Ovary (tissue), 9 donors: Measurements from ENCODE around the gene FAM83C. TPM values are rescaled to one million over a fixed set of nuclear protein-coding genes. Genes with fewer than 3 reads are reported as not detected.

Experiments used
- DNase-seq, 5 donors: peaks; one replicate each; pipeline ENCODE4 v3.0.0-alpha.2; 2019 to 2020
- H3K27ac ChIP-seq, 2 donors: fragments of 200-600 bp; one replicate each; pipeline versions ENCODE4 v1.5.1 to v1.8.0; 2019 to 2022
- H3K27me3 ChIP-seq: fragments of 200-600 bp; one replicate; pipeline ENCODE4 v1.8.0; 2022
- H3K36me3 ChIP-seq: fragments of 200-600 bp; sonication (generic); one replicate; pipeline ENCODE4 v1.5.1; 2019
- H3K4me1 ChIP-seq: one replicate; pipeline ENCODE4 v1.8.1; 2013; ENCODE audit warnings: mild to moderate bottlenecking, moderate library complexity; ENCODE audit not compliant: insufficient read depth
- H3K4me3 ChIP-seq: fragments of 200-600 bp; sonication (generic); one replicate; pipeline ENCODE4 v1.5.1; 2017
- H3K9me3 ChIP-seq, 2 donors: fragments of 200-600 bp in 1 of 2; sonication (generic) in 1 of 2; one replicate each; pipeline versions ENCODE4 v1.5.1 to v1.8.1; 2013 to 2019; ENCODE audit warnings: mild to moderate bottlenecking in 1 of 2, moderate library complexity in 1 of 2
- CTCF ChIP-seq, 3 donors: fragments of 450-650 bp in 2 of 3; fragments of 200-600 bp in 1 of 3; IDR thresholded peaks; one replicate each; pipeline versions ENCODE4 v1.5.1 to v1.8.0; 2016 to 2022; ENCODE audit warnings: antibody characterized with exemption in 3 of 3, mild to moderate bottlenecking in 1 of 3
- EP300 ChIP-seq: sonication (generic); formaldehyde crosslinking; IDR thresholded peaks from one replicate; pipeline ENCODE4 v1.6.1; 2017; ENCODE audit warnings: antibody characterized with exemption
- POLR2A ChIP-seq: fragments of 450-650 bp; IDR thresholded peaks from one replicate; pipeline ENCODE4 v1.6.1; 2017; ENCODE audit warnings: antibody characterized with exemption, mild to moderate bottlenecking, moderate library complexity
- WGBS, 3 donors: extraction: QIAGEN DNeasy Blood & Tissue Kit in 1 of 3; methylation state at CpG; one replicate each; pipeline versions ENCODE4 v1.1.5 to v1.1.7; 2013 to 2017; 5-methylcytosine and 5-hydroxymethylcytosine counted together
- intact Hi-C, 4 donors: fragments of 100-400 bp; cut with DNase I; formaldehyde crosslinking; loops; one replicate each; pipeline versions ENCODE4 v1.11.0 to v1.15.1; 2022 to 2023
- polyA plus RNA-seq, 2 donors: library from polyadenylated mRNA; stranded (reverse); fragments of 200-250 nt in 1 of 2; fragments of 350-450 nt in 1 of 2; fragmentation: Illumina TruSeq in 1 of 2; extraction: RNeasy Lipid Tissue Mini Kit (QIAGEN cat#74804) in 1 of 2; gene quantifications; one replicate each; pipeline ENCODE4 v1.2.3, GENCODE V29; 2013 to 2014
- total RNA-seq, 7 donors: library from RNA; depleted of rRNA in 2 of 7; stranded (reverse); fragments of >200 nt in 2 of 7; fragmentation: NEBNext Ultra II Directional in 3 of 7; extraction: Animal tissue kit (Norgen Biotek cat#: 25700) in 3 of 7; gene quantifications; one replicate each; pipeline versions ENCODE4 v1.1.0 to v1.2.4, GENCODE V29; 2016 to 2023
- donor health status: DM: no; HTN: no; CAD: no; lungs with moderate emphysema.
- donor health status: DM: no; HTN: no; CAD: no.
- donor health status: Bipolar disorder and iron deficiency.
- donor health status: DM: yes; HTN: yes; CAD: no.
- donor health status: DM: no; HTN: no; CAD: no.
- donor health status: DM: yes; HTN: yes; CAD: no.

Gene FAM83C
- total and polyA plus RNA-seq, 9 donors = not detected

DNA sequence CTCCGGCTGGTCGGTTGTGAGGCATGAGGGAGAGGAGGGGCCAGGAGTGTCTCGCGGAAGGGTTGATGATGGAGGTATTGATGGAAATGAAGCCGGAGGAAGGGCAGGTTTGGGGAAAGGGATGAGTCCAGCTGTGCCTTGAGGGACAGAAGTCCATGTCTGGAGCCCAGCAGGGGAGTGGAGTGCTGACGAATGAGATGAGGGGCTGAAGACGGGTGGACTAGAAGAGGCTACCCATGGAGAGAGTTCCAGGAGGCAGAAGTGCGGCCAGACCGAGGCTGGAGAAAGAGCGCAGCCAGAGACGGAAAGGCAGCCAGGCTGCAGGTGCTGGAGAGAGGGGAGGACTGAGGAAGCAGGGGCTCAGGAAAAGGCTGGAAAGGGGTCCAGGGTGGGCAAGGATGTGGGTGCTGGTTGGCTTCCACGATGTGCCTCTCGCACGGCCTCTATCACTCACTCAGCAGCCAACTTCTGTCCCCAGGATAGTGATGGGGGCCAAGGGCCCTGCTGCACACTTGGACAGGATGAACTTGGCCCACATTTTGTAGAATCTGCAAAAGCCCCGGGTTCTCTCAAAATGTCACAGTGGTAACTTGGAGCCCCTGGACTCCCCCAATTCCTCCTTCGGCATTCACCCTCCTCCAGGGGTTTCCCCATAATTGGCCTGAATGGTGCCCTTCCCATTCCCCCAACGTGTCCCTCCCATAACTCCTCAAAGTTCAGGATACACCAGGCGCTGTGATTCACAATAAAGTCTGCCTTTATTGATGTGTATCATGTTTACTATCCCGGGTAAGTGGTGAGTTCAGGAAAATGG is 7.0 kb downstream of the FAM83C start:
- H3K27me3 ChIP-seq = no peaks in the 10 kb centered on the region
- peaks cover 6% of the 10 kb centered on the region for H3K4me1 ChIP-seq
- peak overlapping the region; percentile 50 to 60 for H3K27ac ChIP-seq
- H3K9me3 ChIP-seq = no peaks in the 10 kb centered on the region
- no peaks in the 10 kb centered on the region for H3K36me3 ChIP-seq
- intact Hi-C loops = no loop called here
- no peak for DNase-seq
- TF ChIP-seq POLR2A = no peak
- TF ChIP-seq CTCF (IDR thresholded peaks at IDR 0.05) = no peak
- no peak for TF ChIP-seq EP300
- peak overlapping the region; percentile 78 for H3K4me3 ChIP-seq
- WGBS, 3 donors = 30 to 38% (median 36%) methylated on average over 19 of the region's 19 CpGs

- H3K27ac ChIP-seq = peak within 1 kb of the TSS; percentile 50 to 60
- H3K36me3 ChIP-seq = no peaks in the 10 kb centered on the region
- peak; percentile 79 to 91 (median 82) for DNase-seq
- TF ChIP-seq POLR2A (no peak), EP300 (no peak), CTCF (IDR thresholded peaks at IDR 0.05) (no peak)
- intact Hi-C loops = no loop called here
- peaks cover 6% of the 10 kb centered on the region for H3K4me1 ChIP-seq
- H3K27me3 ChIP-seq = no peaks in the 10 kb centered on the region
- H3K9me3 ChIP-seq = no peaks in the 10 kb centered on the region
- H3K4me3 ChIP-seq = peak within 1 kb of the TSS; percentile 78
- WGBS, 3 donors = 1% methylated on average over 51 to 61 of the region's 61 CpGs
Observed at GRCh38 chr20:35284267-35284991, 7.8 kb downstream of the FAM83C start, which contains the start of gene EIF6. Gene EIF6, minus strand, starts transcription at chr20:35284772. Its CDS starts 285 bp downstream, at chr20:35284487.

GRCh38 chr20:35283441-35284266 is 8.6 kb downstream of the FAM83C start:
- DNase-seq = no peak
- Histone ChIP-seq H3K4me3 (peak overlapping the region; percentile 78), H3K9me3 (no peaks in the 10 kb centered on the region), H3K36me3 (no peaks in the 10 kb centered on the region), H3K27ac (peak overlapping the region; percentile 50 to 60), H3K4me1 (peaks cover 6% of the 10 kb centered on the region), H3K27me3 (no peaks in the 10 kb centered on the region)
- intact Hi-C loops = no loop called here
- TF ChIP-seq EP300 (no peak), CTCF (IDR thresholded peaks at IDR 0.05) (no peak), POLR2A (no peak)
- WGBS, 3 donors = 16 to 31% (median 18%) methylated on average over 15 to 24 of the region's 24 CpGs

DNA sequence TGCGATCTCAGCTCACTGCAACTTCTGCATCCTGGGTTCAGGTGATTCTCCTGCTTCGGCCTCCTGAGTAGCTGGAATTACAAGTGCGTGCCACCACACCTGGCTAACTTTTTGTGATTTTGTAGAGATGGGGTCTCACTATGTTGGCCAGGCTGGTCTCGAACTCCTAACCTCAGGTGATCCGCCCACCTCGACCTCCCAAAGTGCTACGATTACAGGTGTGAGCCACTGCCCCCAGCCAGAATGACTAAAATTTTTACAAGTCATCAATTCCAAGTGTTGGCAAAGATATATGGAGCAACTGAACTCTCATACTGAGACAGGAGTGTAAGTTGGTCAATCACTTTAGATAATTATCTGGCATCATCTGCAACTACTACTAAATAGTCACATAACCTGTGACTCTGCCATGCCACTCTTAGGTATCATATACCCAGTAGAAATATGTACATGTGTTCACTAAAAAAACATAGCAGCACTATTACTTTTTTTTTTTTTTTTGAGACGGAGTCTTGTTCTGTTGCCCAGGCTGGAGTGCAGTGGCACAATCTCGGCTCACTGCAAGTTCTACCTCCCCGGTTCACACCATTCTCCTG is 10.6 kb downstream of the FAM83C start:
- no peak for DNase-seq
- no peak overlapping the region for H3K27ac ChIP-seq
- no peaks in the 10 kb centered on the region for H3K36me3 ChIP-seq
- H3K4me1 ChIP-seq = peaks cover 14% of the 10 kb centered on the region
- H3K4me3 ChIP-seq = no peak overlapping the region
- WGBS, 3 donors = 93 to 96% (median 94%) methylated on average over 10 of the region's 10 CpGs
- no peaks in the 10 kb centered on the region for H3K9me3 ChIP-seq
- intact Hi-C loops = no loop called here
- no peaks in the 10 kb centered on the region for H3K27me3 ChIP-seq
- TF ChIP-seq CTCF (IDR thresholded peaks at IDR 0.05) (no peak), POLR2A (no peak), EP300 (no peak)
